IPS DF 4.7 (cell line): ENCODE data around the gene RAMP2.
"Not testable (repeated sequence)": the region's sequence is repeated elsewhere in the genome, so short reads cannot be mapped to it uniquely, and the experiment has no call there.

Source experiments
- DNase-seq: peaks from one replicate; pipeline ENCODE4 v3.0.0-alpha.2; 2013; ENCODE audit warnings: low spot score; ENCODE audit errors: extremely low read depth

Gene RAMP2

GRCh38 chr17:42768006-42768405, 7.0 kb downstream of the RAMP2 start:
- not testable (repeated sequence) for DNase-seq

GRCh38 chr17:42769964-42770363, 8.9 kb downstream of the RAMP2 start:
- DNase-seq: not testable (repeated sequence)

- DNase-seq: no peak
These were observed 11.9 kb downstream of the RAMP2 start for GRCh38 chr17:42772945-42773289.

- DNase-seq: peak; percentile 51
These were observed 12.4 kb downstream of the RAMP2 start, which contains the start of gene VPS25 for GRCh38 chr17:42773290-42774035. TSS of gene VPS25 (plus strand) at chr17:42773449. CDS start at chr17:42773476, 27 bp downstream.

- DNase-seq: no peak
These were observed 13.2 kb downstream of the RAMP2 start for GRCh38 chr17:42774066-42774745.

- DNase-seq: no peak
These were observed 14.6 kb downstream of the RAMP2 start for GRCh38 chr17:42775534-42776098.

- DNase-seq: no peak
These were observed 17.5 kb downstream of the RAMP2 start for GRCh38 chr17:42778570-42778969.

- DNase-seq: no peak
These were observed 18.4 kb downstream of the RAMP2 start for GRCh38 chr17:42779304-42779935.

GRCh38 chr17:42779936-42780850, 19.2 kb downstream of the RAMP2 start, which contains the start of gene WNK4:
TSS of gene WNK4 (plus strand) at chr17:42780610. CDS start at chr17:42780699, 89 bp downstream.
- no peak for DNase-seq

- DNase-seq: no peak
These were observed 20.0 kb downstream of the RAMP2 start for GRCh38 chr17:42780851-42781638.

- no peak for DNase-seq
These were observed 20.7 kb downstream of the RAMP2 start for GRCh38 chr17:42781639-42782165.

GRCh38 chr17:42782166-42783061, 21.4 kb downstream of the RAMP2 start:
- no peak for DNase-seq

- no peak for DNase-seq
These were observed 22.2 kb downstream of the RAMP2 start for GRCh38 chr17:42783062-42783790.

GRCh38 chr17:42783791-42784138, 22.7 kb downstream of the RAMP2 start:
- DNase-seq: no peak

- DNase-seq: no peak
These were observed 23.4 kb downstream of the RAMP2 start for GRCh38 chr17:42784409-42784808.

GRCh38 chr17:42784811-42785592, 24.0 kb downstream of the RAMP2 start:
- DNase-seq: no peak

- no peak for DNase-seq
These were observed 26.2 kb downstream of the RAMP2 start for GRCh38 chr17:42787266-42787665.
